HCT116 (cell line): ENCODE results near the gene USH1G.

ENCODE experiments used
- EZH2 ChIP-seq: fragments of 200-600 bp; sonication (generic); IDR thresholded peaks from 2 replicates; pipeline ENCODE4 v1.6.1; 2017; ENCODE audit warnings: antibody characterized with exemption, mixed run types
- POLR2AphosphoS5 ChIP-seq: IDR thresholded peaks from 2 replicates; pipeline ENCODE4 v1.6.1; 2011; ENCODE audit warnings: mild to moderate bottlenecking, low read depth, low read length, moderate library complexity
- RAD21 ChIP-seq: IDR thresholded peaks from 2 replicates; pipeline ENCODE4 v1.6.1; 2012; ENCODE audit warnings: low read depth, mild to moderate bottlenecking
- TF ChIP-seq, protein P1 (sequence below), 3 experiments: fragments of 200-600 bp in 1 of 3; sonication (generic) in 1 of 3; IDR thresholded peaks in 2 of 3; conservative IDR thresholded peaks in 1 of 3; 2 replicates each; pipeline ENCODE4 v1.5.1; 2012 to 2017; ENCODE audit warnings: low read depth in 2 of 3, low read length in 2 of 3, antibody characterized with exemption in 1 of 3, borderline replicate concordance in 1 of 3, control low read depth in 1 of 3, mild to moderate bottlenecking in 1 of 3, mixed read lengths in 1 of 3, mixed run types in 1 of 3, moderate library complexity in 1 of 3; ENCODE audit not compliant: insufficient read depth in 1 of 3
- TF ChIP-seq, protein P2 (sequence below): IDR thresholded peaks from 2 replicates; pipeline ENCODE4 v1.6.1; 2012

DNA sequence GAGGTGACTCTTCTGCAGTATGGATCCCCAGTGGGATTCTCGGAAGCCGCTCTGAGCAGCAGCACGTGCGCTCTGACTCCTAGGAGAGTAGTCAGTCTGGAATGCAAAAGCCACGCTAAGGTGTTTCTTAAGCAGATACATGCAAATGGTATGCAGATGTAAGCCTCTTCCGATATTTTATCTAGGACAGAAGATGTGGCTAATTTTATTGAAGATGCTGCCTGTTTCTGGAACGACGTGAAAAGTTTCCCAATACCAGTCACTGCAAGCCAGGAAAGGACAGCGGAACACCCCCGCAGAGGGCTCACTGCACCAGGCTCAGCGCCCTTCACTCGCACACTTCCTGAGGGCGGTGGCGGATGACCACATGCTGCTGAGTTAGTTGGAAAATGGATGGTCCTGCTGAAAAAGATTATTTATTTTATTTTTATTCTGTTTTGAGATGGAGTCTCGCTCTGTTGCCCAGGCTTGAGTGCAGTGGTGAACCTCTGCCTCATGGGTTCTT, 39.8 kb downstream of the USH1G start:
- TF ChIP-seq EZH2 (no peak), POLR2AphosphoS5 (no peak), RAD21 (no peak)
- TF ChIP-seq, protein P1, sequence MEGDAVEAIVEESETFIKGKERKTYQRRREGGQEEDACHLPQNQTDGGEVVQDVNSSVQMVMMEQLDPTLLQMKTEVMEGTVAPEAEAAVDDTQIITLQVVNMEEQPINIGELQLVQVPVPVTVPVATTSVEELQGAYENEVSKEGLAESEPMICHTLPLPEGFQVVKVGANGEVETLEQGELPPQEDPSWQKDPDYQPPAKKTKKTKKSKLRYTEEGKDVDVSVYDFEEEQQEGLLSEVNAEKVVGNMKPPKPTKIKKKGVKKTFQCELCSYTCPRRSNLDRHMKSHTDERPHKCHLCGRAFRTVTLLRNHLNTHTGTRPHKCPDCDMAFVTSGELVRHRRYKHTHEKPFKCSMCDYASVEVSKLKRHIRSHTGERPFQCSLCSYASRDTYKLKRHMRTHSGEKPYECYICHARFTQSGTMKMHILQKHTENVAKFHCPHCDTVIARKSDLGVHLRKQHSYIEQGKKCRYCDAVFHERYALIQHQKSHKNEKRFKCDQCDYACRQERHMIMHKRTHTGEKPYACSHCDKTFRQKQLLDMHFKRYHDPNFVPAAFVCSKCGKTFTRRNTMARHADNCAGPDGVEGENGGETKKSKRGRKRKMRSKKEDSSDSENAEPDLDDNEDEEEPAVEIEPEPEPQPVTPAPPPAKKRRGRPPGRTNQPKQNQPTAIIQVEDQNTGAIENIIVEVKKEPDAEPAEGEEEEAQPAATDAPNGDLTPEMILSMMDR (IDR thresholded peaks at IDR 0.05 in 2 of 3, conservative IDR thresholded peaks at IDR 0.05 in 1 of 3; ENCODE audit: borderline replicate concordance in 1 of 3, insufficient read depth in 1 of 3, low read depth in 2 of 3, low read length in 2 of 3) = no peak
- TF ChIP-seq, protein P2, sequence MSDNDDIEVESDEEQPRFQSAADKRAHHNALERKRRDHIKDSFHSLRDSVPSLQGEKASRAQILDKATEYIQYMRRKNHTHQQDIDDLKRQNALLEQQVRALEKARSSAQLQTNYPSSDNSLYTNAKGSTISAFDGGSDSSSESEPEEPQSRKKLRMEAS = no peak
